ENCODE measurements around the gene SPTB.
A peak's percentile ranks its signal among the peaks of the same experiment; 100 is the strongest.

SPTB gene

GRCh38 chr14:64817631-64818030 is 62.1 kb downstream of the SPTB start:
- no peak for DNase-seq (ENCODE audit: low read depth in 2 of 2)
- no peak overlapping the region for H3K4me3 ChIP-seq (replicated peaks in 1 of 2; ENCODE audit: low read depth in 2 of 2, low read length in 2 of 2)
- TF ChIP-seq CTCF (IDR thresholded peaks at IDR 0.05; ENCODE audit: low read depth, low read length): no peak

- no peak for TF ChIP-seq CTCF (IDR thresholded peaks at IDR 0.05; ENCODE audit: low read depth, low read length)
- H3K4me3 ChIP-seq (replicated peaks in 1 of 2; ENCODE audit: low read depth in 2 of 2, low read length in 2 of 2): no peak overlapping the region
- DNase-seq (ENCODE audit: low read depth in 2 of 2): no peak
Measured at GRCh38 chr14:64816221-64816783, 63.4 kb downstream of the SPTB start.

GRCh38 chr14:64815257-64815656 is 64.5 kb downstream of the SPTB start:
- TF ChIP-seq CTCF (IDR thresholded peaks at IDR 0.05; ENCODE audit: low read depth, low read length): no peak
- DNase-seq (ENCODE audit: low read depth in 2 of 2): no peak

GRCh38 chr14:64812412-64812811 is 67.3 kb downstream of the SPTB start:
- DNase-seq (ENCODE audit: low read depth in 2 of 2): no peak
- TF ChIP-seq CTCF (IDR thresholded peaks at IDR 0.05; ENCODE audit: low read depth, low read length): no peak
- H3K4me3 ChIP-seq (replicated peaks in 1 of 2; ENCODE audit: low read depth in 2 of 2, low read length in 2 of 2): no peak overlapping the region

More at GRCh38 chr14:64815257-64815656, 64.5 kb downstream of the SPTB start:
- no peak overlapping the region for H3K4me3 ChIP-seq (replicated peaks in 1 of 2; ENCODE audit: low read depth in 2 of 2, low read length in 2 of 2)

- H3K4me3 ChIP-seq (replicated peaks in 1 of 2; ENCODE audit: low read depth in 2 of 2, low read length in 2 of 2): no peak overlapping the region
- peak in 1 of 2 donors; percentile 21 for DNase-seq (ENCODE audit: low read depth in 2 of 2)
- no peak for TF ChIP-seq CTCF (IDR thresholded peaks at IDR 0.05; ENCODE audit: low read depth, low read length)
Measured at GRCh38 chr14:64811676-64812075, 68.0 kb downstream of the SPTB start.

GRCh38 chr14:64808449-64808848 is 71.3 kb downstream of the SPTB start:
- DNase-seq (ENCODE audit: low read depth in 2 of 2): no peak
- TF ChIP-seq CTCF (IDR thresholded peaks at IDR 0.05; ENCODE audit: low read depth, low read length): no peak
- no peak overlapping the region for H3K4me3 ChIP-seq (replicated peaks in 1 of 2; ENCODE audit: low read depth in 2 of 2, low read length in 2 of 2)

GRCh38 chr14:64807551-64807950 is 72.2 kb downstream of the SPTB start:
- no peak for TF ChIP-seq CTCF (IDR thresholded peaks at IDR 0.05; ENCODE audit: low read depth, low read length)
- DNase-seq (ENCODE audit: low read depth in 2 of 2): no peak
- no peak overlapping the region for H3K4me3 ChIP-seq (replicated peaks in 1 of 2; ENCODE audit: low read depth in 2 of 2, low read length in 2 of 2)
